Activated naive CD8-positive, alpha-beta T cell treated with anti-CD3 and anti-CD28 coated beads, Interleukin-2, amount 50 U/mL, for 16 hours (primary cell): ENCODE data around the gene RAB3GAP2.
"Not testable (repeated sequence)": the region's sequence is repeated elsewhere in the genome, so short reads cannot be mapped to it uniquely, and the experiment has no call there.

Experiments
- DNase-seq: peaks from one replicate; pipeline ENCODE4 v3.0.0-alpha.2; 2020; ENCODE audit warnings: low read depth, low spot score

Gene RAB3GAP2

GRCh38 chr1:220283625-220284024 is 11.4 kb upstream of the RAB3GAP2 start:
- DNase-seq, result no peak

GRCh38 chr1:220281159-220281574 is 8.9 kb upstream of the RAB3GAP2 start:
- DNase-seq, result no peak

DNA sequence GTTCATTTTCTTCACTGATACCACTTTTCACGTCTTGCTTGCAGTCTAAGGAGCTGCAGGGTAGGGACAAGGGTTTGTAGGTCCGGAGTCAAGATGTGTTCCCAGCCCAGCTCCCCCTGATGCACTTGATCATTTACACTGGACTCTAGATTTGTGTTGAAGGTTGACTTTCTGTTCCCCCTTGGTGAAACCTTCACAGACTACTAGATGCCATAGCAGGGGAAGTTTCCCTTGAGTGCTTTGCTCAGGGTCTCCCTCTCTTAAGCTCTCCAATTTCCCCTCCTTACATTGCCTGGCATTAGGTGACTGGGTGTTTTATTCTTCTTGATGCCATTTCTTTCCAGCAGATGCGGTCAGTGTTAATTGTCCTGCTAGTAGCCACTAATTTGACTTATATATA is 8.0 kb upstream of the RAB3GAP2 start:
- DNase-seq, result no peak

GRCh38 chr1:220278991-220279390 is 6.7 kb upstream of the RAB3GAP2 start:
- DNase-seq, result no peak

DNA sequence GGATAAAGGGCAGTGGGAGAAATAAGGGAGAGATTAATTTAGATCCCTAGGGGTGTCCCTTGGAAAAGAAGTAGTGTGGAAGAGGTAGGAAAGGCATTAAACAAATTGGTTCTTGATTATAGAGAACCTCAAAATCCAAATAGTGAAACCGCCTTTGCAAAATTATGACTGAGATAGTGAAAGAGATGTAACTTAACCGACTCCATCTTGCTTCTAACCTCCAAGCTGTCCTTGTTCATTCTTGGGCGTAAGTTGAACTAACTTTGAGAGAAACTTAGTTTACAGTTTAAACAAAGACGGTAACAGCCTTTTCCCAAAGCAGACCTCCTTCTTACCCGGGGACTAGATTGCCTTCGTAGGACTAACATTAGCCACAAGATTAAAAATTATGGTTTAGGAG is 3.2 kb upstream of the RAB3GAP2 start:
- DNase-seq, result no peak

GRCh38 chr1:220274251-220274855 is 2.1 kb upstream of the RAB3GAP2 start:
- no peak for DNase-seq

GRCh38 chr1:220272841-220273090 is 513 bp upstream of the RAB3GAP2 start:
- no peak for DNase-seq

GRCh38 chr1:220271706-220272046 is 577 bp downstream of the RAB3GAP2 start:
- no peak for DNase-seq

- no peak for DNase-seq
Observed at GRCh38 chr1:220269036-220269435, 3.2 kb downstream of the RAB3GAP2 start.

- no peak for DNase-seq
Observed at GRCh38 chr1:220267630-220268029, 4.6 kb downstream of the RAB3GAP2 start.

DNA sequence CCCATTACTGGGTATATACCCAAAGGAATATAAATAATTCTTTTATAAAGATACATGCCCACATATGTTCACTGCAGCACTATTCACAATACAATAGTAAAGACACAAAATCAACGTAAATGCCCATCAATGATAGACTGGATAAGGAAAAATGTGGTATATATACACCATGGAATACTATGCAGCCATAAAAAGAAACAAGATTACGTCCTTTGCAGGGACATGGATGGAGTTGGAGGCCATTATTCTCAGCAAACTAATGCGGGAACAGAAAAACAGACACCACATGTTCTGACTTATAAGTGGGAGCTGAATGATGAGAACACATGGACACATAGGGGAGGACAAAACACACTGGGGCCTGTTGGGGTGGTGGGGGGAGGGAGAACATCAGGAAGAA is 12.0 kb downstream of the RAB3GAP2 start:
- not testable (repeated sequence) for DNase-seq

DNA sequence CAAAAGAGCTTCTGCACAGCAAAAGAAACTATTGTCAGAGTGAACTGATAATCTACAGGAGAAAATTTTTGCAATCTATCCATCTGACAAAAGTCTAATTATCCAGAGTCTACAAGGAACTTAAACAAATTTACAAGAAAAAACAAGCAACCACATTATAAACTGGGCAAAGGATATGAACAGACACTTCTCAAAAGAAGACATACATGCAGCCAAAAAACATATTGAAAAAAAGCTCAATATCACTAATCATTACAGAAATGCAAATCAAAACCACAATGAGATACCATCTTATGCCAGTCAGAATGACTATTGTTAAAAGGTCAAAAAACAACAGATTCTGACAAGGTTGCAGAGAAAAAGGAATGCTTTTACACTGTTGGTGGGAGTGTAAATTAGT is 12.5 kb downstream of the RAB3GAP2 start:
- not testable (repeated sequence) for DNase-seq

- DNase-seq, result not testable (repeated sequence)
Observed at GRCh38 chr1:220256194-220256593, 16.1 kb downstream of the RAB3GAP2 start.

DNA sequence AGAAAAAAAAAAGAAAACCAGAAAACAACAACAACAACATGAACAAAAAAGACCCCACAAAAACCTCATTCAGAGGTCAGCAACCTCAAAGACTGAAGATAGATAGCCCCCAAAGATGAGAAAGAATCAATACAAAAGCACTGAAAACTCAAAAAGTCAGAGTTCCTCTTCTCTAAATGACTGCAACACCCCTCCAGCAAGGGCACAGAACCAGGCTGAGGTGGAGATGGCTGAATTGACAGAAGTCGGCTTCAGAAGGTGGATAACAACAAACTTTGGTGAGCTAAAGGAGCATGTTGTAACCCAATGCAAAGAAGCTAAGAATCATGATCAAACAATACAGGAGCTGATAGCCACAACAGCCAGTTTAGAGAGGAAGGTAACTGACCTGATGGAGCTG is 17.0 kb downstream of the RAB3GAP2 start:
- no peak for DNase-seq

GRCh38 chr1:220253290-220253689 is 19.0 kb downstream of the RAB3GAP2 start:
- DNase-seq, result not testable (repeated sequence)

DNA sequence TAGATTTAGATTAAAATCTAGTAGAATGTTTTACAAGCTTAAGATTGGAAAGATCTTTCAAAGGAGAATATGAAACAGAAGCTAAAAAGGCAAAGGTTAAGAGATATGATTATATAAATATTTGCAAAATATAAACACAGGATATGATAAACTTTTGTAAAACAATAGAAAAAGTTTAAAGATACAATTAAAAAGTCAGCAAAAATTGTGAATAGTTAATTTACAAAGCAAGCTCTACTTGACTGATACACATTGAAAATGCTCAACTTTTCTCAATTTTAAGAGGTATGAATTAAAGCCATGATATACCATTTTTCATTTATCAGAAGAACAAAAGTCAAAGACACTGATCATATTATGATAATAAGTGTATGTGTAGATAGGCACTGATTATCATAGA is 21.0 kb downstream of the RAB3GAP2 start:
- no peak for DNase-seq

GRCh38 chr1:220250681-220251080 is 21.6 kb downstream of the RAB3GAP2 start:
- no peak for DNase-seq

- no peak for DNase-seq
Observed at GRCh38 chr1:220249522-220249921, 22.7 kb downstream of the RAB3GAP2 start.

GRCh38 chr1:220248715-220249265 is 23.5 kb downstream of the RAB3GAP2 start:
- DNase-seq, result not testable (repeated sequence)

DNA sequence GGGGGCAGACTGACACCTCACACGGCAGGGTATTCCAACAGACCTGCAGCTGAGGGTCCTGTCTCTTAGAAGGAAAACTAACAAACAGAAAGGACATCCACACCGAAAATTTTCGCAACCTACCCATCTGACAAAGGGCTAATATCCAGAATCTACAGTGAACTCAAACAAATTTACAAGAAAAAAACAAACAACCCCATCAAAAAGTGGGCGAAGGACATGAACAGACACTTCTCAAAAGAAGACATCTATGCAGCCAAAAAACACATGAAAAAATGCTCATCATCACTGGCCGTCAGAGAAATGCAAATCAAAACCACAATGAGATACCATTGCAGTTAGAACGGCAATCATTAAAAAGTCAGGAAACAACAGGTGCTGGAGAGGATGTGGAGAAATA is 26.4 kb downstream of the RAB3GAP2 start:
- not testable (repeated sequence) for DNase-seq

DNA sequence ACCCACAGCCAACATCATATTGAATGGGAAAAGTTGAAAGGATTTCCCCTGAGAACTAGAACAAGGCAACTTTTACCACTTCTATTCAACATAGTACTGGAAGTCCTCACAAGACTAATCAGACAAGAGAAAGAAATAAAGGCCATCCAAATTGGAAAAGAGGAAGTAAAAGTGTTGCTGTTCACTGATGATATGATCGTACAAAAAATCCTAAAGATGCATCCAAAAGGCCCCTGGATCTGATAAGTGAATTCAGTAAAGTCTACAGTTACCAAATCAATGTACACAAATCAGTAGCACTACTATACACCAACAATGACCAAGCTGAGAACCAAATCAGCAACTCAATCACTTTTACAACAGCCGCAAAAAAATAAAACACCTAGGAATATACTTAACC is 28.3 kb downstream of the RAB3GAP2 start:
- DNase-seq, result no peak

GRCh38 chr1:220241072-220241663 is 31.1 kb downstream of the RAB3GAP2 start:
- DNase-seq, result no peak

DNA sequence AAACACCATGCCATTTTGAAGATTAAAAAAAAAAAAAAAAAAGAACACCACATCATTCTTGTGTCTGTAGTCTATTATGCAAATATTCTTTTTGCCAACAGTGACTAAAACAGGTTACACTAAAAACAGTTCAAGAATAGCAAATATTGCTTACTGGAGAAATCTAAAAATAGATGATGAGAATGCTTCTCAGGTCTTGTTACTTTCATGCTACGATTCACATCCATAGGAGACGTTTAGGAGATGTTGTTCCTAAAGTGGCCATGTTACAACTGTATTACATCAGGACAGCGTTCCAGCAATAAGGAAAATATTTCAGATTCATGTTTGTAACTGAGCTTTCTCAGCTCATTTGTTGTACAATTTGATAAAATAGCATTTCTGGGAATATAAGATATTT is 32.3 kb downstream of the RAB3GAP2 start:
- DNase-seq, result no peak

DNA sequence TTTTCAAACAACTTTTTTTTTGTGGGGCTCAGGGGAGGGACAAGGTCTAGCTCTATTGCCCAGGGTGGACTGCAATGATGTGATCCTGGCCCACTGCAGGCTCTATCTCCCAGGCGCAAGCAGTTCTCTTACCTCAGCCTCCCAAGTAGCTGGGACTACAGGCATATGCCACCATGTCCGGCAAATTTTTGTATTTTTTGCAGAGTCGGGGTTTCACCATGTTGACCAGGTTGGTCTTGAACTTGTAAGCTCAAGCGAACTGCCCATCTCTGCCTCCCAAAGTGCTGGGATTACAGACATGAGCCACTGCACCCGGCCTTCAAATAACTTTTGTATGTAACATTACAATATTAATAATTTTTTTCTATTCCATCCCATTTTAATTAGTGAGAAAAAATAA is 33.0 kb downstream of the RAB3GAP2 start:
- no peak for DNase-seq
